ENCODE measurements around the gene NDUFS8. TPM values are rescaled to one million over a fixed set of nuclear protein-coding genes. Genes with fewer than 3 reads are reported as not detected.
A peak's percentile ranks its signal among the peaks of the same experiment; 100 is the strongest.

The NDUFS8 gene
- total RNA-seq, 3 donors from 2014 or later = 157 to 173 (median 159) TPM

DNA sequence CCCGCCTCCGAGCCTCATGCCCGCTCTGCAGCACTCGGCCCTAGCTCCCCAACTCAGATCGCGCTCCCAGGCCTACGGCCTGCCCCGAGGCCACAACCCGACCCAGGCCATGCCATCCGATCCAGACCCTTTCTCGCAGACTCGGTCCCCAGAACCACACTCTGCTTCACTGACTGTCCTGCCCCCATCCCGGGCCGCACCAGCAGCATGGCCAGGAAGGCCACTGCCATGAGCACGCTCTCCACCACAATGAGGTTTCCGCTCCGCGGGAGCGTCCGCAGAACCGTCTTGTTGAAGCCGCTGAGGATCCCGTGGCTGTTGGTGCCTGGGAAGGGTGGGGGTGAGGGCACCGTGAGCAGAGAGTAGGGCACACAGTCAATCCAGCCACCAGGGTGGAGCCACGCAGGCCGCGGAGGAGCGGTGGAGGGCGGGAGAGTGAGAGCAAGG lies 33.0 kb upstream of the NDUFS8 start:
- ATAC-seq (no peak), DNase-seq (no peak)
- peaks cover 9% of the 10 kb centered on the region for H3K36me3 Mint-ChIP-seq (ENCODE audit: insufficient read depth)
- no peak overlapping the region for H3K4me3 Mint-ChIP-seq
- H3K27me3 Mint-ChIP-seq (ENCODE audit: low read depth) = no peaks in the 10 kb centered on the region
- H3K9me3 Mint-ChIP-seq = no peaks in the 10 kb centered on the region
- H3K4me1 Mint-ChIP-seq (ENCODE audit: low read depth) = peaks cover 28% of the 10 kb centered on the region

DNA sequence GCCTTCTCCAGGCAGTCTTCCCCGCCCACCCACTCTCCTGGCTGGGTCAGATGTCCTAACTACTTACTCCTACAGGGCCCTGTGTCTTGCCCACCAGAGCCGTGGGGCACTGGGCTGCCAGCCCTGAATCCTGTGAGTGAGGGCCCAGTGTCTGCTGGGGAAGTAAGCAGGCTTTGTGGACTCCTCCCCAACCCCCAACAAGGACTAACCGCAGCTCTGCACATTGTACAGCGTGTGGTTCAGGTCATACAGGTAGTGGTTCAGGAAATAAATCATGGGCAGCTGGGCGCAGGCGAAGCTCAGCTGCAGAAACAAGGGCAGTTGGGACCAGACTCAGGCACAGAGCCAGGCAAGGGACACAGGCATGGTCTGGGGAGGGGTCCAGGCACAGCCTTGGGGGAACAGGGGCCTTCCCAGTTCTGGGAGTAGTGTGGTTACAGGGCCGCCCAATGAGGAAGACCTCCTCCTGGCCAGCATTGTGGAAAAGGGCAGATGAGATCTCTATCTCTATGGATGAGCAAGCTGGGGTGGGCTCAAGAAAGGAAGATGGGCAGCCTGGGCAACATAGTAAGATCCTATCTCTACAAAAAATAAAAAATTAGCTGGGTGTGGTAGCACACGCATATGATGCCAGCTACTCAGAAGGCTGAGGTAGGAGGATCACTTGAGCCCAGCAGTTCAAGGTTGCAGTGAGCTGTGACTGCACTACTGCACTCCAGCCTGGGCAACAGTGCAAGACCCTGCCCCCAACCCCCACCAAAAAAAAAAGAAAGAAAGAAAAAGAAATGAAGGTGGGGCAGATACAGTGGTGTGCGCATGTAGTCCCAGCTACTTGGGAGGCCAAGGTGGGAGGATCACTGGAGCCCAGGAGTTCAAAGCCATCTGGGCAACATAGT lies 32.1 kb upstream of the NDUFS8 start:
- Mint-ChIP-seq H3K27me3 (ENCODE audit: low read depth) (no peaks in the 10 kb centered on the region), H3K4me3 (no peak overlapping the region), H3K4me1 (ENCODE audit: low read depth) (peaks cover 33% of the 10 kb centered on the region), H3K9me3 (no peaks in the 10 kb centered on the region), H3K36me3 (ENCODE audit: insufficient read depth) (peaks cover 9% of the 10 kb centered on the region)
- ATAC-seq = no peak
- no peak for DNase-seq

DNA sequence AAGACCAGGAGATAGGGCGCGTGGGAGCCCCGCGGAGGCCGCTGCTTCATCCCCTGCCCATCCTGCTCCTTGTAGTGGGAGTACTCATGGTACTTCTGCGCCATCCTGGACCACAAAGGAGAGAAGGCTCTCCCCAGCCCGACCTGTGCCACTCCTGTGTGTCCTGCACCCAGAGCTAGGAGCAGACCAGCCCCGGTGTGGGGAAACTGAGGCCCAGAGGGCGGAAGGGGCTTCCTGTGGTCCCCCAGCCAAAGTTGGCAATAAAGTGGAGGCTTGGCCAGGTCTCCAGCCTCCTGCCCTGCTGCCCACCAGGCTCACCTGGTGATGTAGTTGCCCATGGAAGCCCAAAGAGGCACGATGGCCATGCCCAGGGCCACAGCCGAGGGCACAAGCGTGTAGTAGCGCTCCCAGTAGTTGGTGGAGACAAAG lies 31.3 kb upstream of the NDUFS8 start:
- H3K9me3 Mint-ChIP-seq = no peaks in the 10 kb centered on the region
- ATAC-seq (no peak), DNase-seq (no peak)
- peaks cover 7% of the 10 kb centered on the region for H3K36me3 Mint-ChIP-seq (ENCODE audit: insufficient read depth)
- peaks cover 30% of the 10 kb centered on the region for H3K4me1 Mint-ChIP-seq (ENCODE audit: low read depth)
- H3K4me3 Mint-ChIP-seq = no peak overlapping the region
- no peaks in the 10 kb centered on the region for H3K27me3 Mint-ChIP-seq (ENCODE audit: low read depth)

DNA sequence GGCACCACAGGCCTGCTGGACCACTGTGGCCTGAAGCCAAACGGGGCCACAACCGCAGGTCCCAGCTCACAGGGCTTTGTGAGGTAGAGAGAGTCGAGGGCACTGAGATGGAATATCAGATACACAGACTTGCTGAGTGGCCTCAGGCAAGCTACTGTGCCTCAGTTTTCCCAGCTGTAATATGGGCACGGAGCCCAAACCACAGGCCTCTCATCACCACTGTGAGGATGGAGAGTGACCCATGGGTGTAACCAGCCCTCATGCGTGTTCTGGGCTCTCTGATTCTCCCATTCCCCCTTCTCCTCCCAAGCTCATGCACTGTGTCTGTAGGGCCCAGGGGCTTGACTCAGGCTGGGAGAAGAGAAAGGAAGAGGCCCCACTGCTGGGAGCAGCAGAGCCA lies 30.8 kb upstream of the NDUFS8 start:
- Mint-ChIP-seq H3K9me3 (no peaks in the 10 kb centered on the region), H3K36me3 (ENCODE audit: insufficient read depth) (peaks cover 7% of the 10 kb centered on the region), H3K4me1 (ENCODE audit: low read depth) (peaks cover 29% of the 10 kb centered on the region), H3K27me3 (ENCODE audit: low read depth) (no peaks in the 10 kb centered on the region), H3K4me3 (no peak overlapping the region)
- DNase-seq (no peak), ATAC-seq (no peak)

DNA sequence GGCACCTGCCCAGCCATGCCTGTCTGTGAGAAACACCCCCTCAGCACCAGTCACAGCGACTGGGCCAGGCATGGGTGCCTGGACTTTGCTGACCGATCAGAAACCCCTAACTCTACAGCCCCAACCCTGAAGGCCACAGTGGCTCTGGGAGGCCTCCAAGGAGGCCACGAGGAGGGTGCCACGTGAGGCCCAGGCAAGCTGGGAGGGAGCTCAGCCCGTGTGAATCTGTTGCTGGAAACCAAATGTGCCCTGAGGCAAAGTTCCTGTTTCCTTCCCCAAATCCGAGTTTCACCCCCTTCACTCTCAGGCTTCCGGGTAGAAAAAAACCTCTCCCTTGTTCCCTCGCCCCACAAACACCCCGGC lies 27.9 kb upstream of the NDUFS8 start:
- ATAC-seq = no peak
- no peak for DNase-seq
- Mint-ChIP-seq H3K36me3 (ENCODE audit: insufficient read depth) (peaks cover 2% of the 10 kb centered on the region), H3K4me3 (peak overlapping the region; percentile 83), H3K9me3 (no peaks in the 10 kb centered on the region), H3K4me1 (ENCODE audit: low read depth) (peaks cover 22% of the 10 kb centered on the region), H3K27me3 (ENCODE audit: low read depth) (no peaks in the 10 kb centered on the region)

DNA sequence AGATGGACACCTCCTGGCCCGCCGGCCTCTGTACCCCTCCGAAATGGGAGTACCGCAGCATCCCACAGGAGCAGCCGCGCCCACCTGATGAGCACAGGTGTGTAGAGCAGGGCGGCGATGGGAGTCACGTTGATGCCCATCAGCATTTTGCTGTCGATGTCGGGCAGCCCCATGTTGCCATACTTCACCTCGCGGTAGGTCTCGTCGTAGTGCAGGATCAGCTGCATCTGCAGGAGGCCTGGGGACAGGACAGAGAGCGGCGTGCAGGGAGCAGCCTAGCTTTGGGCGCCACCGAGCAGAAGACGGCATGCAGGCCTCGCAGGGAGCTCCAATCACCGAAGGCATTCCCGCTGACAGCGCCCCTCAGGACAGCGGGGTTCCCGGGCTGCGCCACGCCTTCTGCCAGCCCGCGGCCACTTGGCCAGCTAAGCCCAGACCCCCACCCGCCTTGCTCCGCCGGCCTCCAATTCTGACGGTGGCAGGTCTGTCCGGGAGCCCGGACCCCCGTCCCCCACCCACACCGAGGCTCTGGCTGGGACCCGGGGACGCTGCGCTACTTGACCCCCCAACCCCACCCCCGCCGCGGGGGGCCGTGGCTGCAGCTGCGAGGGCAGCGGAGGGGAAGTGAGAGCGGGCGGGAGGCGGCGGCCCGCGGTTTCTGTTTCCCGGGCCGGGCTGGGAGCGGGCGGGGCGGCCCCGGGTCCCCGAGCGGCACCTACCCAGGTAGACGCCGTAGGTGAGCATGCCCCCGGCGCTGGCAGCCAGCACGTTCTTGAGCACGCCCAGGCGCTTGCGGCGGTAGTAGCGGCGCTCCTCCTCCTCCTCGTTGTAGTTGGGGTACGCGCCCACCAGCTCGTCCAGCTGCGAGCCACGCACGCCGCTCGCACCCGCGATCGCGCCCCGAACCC lies 27.3 kb upstream of the NDUFS8 start:
- Mint-ChIP-seq H3K4me3 (peak overlapping the region; percentile 83), H3K27me3 (ENCODE audit: low read depth) (no peaks in the 10 kb centered on the region), H3K36me3 (ENCODE audit: insufficient read depth) (peaks cover 2% of the 10 kb centered on the region), H3K9me3 (no peaks in the 10 kb centered on the region), H3K4me1 (ENCODE audit: low read depth) (peaks cover 20% of the 10 kb centered on the region)
- DNase-seq (peak; percentile 61), ATAC-seq (peak; percentile 77)

DNA sequence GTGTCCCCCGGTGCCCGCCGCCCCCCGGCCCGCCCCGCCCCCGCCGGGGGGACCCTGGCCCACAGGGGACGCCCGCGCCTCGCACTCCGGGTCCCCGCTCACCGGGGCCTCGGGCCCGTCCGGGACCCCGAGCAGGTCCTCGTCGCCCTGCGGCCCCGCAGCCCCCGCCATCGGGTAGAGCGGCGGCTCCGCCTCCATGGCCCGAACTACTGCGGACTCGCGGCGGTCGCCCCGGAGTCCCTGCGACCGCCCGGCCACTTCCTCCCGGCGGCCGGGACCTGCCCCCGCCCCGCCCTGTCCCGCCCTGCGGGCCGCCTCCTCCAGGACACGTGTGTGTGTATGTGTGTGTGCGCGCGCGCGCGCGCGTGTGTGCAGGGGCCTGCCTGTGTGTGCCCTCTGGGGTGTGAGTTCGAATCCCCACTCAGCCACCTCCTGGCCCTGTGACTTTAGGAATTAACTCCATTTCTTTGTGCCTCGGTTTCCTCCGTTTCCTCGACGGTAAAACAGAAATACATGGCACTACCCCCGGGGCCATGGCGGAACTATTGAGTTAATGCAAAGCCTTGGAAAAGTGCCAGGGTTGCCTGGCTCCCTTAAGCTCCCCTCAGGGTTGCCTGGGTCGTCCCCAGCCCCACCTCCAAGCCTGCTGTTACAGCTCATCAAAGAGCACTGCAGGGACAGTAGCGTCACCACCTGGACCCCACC lies 26.5 kb upstream of the NDUFS8 start, which contains the start of gene UNC93B1:
UNC93B1 (minus strand) TSS at position 252 of the 705 bp plus-strand sequence; CDS start at position 198, 54 bp downstream.
- Mint-ChIP-seq H3K36me3 (ENCODE audit: insufficient read depth) (peaks cover 2% of the 10 kb centered on the region), H3K9me3 (no peaks in the 10 kb centered on the region), H3K27me3 (ENCODE audit: low read depth) (no peaks in the 10 kb centered on the region), H3K4me3 (peak within 1 kb of the TSS; percentile 83), H3K4me1 (ENCODE audit: low read depth) (peaks cover 15% of the 10 kb centered on the region)
- ATAC-seq = peak; percentile 92 to 96
- DNase-seq = peak; percentile 66

DNA sequence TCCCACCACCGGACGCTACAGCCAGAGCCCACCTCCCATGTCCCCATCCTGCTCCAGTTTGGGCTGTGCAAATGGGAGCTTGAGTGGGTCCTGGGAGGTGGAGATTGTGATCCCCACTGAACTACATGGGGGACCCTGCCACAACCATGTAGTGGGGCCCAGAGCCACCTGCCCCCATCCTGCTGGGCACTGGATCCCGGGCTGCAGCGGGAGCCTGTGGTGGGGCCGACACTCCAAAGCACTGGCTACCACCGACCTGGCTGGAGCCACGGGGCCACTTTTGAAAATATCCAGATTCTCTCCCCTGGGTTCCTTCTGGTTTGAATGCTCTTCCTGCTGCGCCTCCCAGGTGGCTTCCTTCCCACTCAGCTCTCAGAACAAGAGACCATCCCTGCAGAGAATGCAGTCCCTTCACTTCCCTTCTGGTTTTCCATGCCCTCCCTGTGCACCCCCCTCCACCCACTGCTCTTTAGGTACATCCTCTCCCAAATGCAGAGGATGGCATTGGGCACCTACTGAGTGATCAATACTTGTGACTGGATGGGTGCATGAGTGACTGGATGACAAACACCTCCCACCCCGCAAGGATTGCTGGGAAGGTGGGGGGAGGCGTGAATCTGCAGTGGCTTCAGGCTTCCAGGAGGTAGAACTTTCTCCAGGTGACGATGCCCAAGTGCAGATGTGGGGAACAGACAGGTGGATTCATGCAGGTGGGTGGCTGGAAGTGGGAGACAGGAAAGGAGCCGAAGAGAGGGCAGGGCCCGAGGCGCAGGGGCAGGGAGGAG lies 25.7 kb upstream of the NDUFS8 start:
- DNase-seq (no peak), ATAC-seq (no peak)
- H3K4me1 Mint-ChIP-seq (ENCODE audit: low read depth) = peaks cover 16% of the 10 kb centered on the region
- no peaks in the 10 kb centered on the region for H3K9me3 Mint-ChIP-seq
- peak overlapping the region; percentile 80 for H3K4me3 Mint-ChIP-seq
- peaks cover 2% of the 10 kb centered on the region for H3K36me3 Mint-ChIP-seq (ENCODE audit: insufficient read depth)
- H3K27me3 Mint-ChIP-seq (ENCODE audit: low read depth) = peaks cover 2% of the 10 kb centered on the region

DNA sequence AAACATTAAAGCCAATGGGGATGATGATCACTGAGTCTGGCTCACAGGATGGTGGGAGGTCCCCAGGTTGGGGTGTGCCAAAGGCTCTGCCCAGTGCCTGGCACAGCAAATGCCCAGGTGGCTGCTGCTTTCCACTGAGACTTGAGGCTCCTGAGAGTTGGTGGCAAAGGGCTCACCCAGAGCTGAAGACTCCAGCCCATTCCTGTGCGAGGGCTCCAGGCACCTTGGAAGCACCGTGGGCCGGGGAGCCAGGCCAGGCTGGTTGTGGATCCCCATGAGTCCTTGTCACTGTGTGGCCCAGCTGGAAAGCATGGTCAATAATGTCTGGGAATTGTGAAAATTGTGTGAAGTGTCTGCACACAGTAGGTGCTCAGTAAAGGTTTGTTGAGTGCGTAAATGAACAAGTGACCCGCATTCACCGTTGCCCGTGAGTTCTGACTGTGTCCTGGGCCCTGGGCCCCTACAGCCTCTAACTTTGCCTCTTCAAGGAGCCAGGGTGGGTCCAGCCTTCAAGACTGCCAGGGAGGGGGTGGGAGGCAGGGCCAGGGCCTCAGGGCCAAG lies 23.8 kb upstream of the NDUFS8 start:
- Mint-ChIP-seq H3K36me3 (ENCODE audit: insufficient read depth) (peaks cover 2% of the 10 kb centered on the region), H3K27me3 (ENCODE audit: low read depth) (peaks cover 2% of the 10 kb centered on the region), H3K4me1 (ENCODE audit: low read depth) (peaks cover 16% of the 10 kb centered on the region), H3K4me3 (no peak overlapping the region), H3K9me3 (no peaks in the 10 kb centered on the region)
- ATAC-seq = no peak
- no peak for DNase-seq

DNA sequence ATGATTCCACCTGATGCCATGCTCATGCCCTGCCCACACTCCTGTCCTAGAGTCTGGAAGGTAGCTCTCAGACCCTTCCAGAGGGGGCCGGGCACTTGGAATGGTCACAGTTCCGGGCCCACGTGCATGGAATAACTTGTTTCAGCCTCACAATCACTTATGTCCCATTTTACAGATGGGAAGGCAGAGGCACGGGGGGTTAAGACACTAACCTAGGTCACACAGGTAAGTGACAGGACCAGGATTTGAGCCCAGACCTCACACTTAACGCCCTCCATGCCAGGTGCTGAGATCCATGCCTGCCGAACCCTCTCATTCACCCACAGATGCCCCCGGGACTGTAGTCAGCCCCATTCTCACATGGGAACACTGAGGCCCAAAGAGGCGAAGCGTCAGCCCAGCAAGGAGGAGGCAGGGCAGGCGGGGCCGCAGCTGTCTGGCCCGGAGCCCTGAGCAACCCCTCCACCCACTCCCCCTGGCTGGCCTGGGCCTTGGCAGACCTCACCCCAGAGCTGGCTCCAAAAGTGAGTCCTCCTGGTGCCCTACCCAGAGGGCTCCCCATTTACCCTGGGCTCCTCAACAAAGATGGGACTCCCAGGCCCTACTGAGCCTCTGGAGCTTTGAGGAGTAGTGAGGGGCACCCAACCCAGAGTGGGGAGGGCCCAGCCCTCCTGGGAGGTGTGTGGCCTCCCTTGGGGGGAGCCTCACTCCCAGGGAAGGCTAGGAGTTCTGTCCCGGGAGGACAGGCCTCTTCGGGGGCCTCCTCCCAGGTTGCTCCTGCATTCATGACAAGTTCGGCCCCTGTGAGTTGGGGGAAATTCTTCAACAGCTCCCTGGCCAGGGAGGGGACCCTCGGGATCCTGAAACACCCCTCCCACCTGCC lies 22.7 kb upstream of the NDUFS8 start:
- H3K4me1 Mint-ChIP-seq (ENCODE audit: low read depth) = peaks cover 9% of the 10 kb centered on the region
- H3K27me3 Mint-ChIP-seq (ENCODE audit: low read depth) = peaks cover 2% of the 10 kb centered on the region
- no peak overlapping the region for H3K4me3 Mint-ChIP-seq
- DNase-seq = no peak
- no peaks in the 10 kb centered on the region for H3K9me3 Mint-ChIP-seq
- no peak for ATAC-seq
- H3K36me3 Mint-ChIP-seq (ENCODE audit: insufficient read depth) = no peaks in the 10 kb centered on the region

DNA sequence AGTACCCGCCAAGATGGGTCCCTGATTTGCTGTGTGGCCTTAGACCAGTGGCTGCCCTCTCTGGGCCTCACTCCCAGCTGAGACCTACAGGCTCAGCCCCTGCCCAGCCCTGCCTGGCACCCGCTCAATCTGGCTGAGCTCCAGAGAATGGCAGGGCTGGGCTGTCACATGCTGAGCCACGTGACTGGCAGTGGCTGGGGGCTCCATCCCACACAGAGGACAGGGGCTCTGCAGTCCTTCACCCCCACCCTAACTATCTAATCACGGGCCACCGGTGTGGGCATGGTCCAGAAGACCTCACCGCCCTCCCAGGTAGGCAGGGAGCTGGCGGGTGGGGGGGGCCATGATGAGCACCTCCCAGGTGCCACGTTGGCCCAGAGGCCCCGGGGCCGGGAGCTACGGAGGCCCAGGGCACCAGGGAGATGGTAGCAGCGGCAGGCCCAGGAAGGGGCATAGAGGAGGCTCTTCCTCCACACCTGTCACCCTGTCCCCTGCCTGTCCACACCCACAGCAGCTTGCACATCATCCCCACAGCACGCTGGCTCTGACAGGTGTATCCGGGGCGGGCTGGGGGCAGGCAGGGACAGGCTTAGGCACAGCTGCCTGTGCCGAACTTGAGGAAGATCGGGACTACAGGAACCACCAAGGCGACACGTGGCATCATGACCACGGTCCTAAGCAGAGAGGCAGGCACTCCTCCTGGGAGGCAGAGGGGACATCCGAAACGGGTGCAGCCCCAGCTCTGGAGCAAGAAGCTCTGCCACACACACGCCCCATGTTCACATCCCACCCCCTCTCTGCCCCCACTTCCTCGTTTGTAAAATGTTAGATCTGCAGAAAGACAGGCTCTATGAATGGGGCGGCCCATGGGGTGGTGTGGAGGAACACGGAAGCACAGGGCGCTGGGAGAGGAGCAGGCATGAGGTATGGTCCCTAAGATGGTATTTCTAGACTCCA lies 21.8 kb upstream of the NDUFS8 start:
- H3K4me3 Mint-ChIP-seq = no peak overlapping the region
- DNase-seq = no peak
- no peaks in the 10 kb centered on the region for H3K36me3 Mint-ChIP-seq (ENCODE audit: insufficient read depth)
- peaks cover 2% of the 10 kb centered on the region for H3K27me3 Mint-ChIP-seq (ENCODE audit: low read depth)
- ATAC-seq = no peak
- peaks cover 6% of the 10 kb centered on the region for H3K4me1 Mint-ChIP-seq (ENCODE audit: low read depth)
- H3K9me3 Mint-ChIP-seq = no peaks in the 10 kb centered on the region
